Rectal smooth muscle tissue (tissue), 1 donor: ENCODE results near the gene FOXP2.
"Not testable (repeated sequence)": the region's sequence is repeated elsewhere in the genome, so short reads cannot be mapped to it uniquely, and the experiment has no call there.

Source experiments
- H3K27ac ChIP-seq: one replicate; pipeline ENCODE4 v1.7.0; 2013; ENCODE audit warnings: low read depth, low read length, inconsistent platforms
- H3K27me3 ChIP-seq: one replicate; pipeline ENCODE4 v1.7.0; 2013; ENCODE audit warnings: low read length; ENCODE audit not compliant: control insufficient read depth, insufficient read depth
- H3K36me3 ChIP-seq: one replicate; pipeline ENCODE4 v1.7.0; 2013; ENCODE audit warnings: low read length; ENCODE audit not compliant: control insufficient read depth, insufficient read depth
- H3K4me1 ChIP-seq: one replicate; pipeline ENCODE4 v1.7.0; 2013; ENCODE audit warnings: low read length; ENCODE audit not compliant: control insufficient read depth, insufficient read depth
- H3K4me3 ChIP-seq: one replicate; pipeline ENCODE4 v1.7.0; 2013; ENCODE audit warnings: low read length
- H3K9ac ChIP-seq: one replicate; pipeline ENCODE4 v1.7.0; 2013; ENCODE audit warnings: low read length

The FOXP2 gene

DNA sequence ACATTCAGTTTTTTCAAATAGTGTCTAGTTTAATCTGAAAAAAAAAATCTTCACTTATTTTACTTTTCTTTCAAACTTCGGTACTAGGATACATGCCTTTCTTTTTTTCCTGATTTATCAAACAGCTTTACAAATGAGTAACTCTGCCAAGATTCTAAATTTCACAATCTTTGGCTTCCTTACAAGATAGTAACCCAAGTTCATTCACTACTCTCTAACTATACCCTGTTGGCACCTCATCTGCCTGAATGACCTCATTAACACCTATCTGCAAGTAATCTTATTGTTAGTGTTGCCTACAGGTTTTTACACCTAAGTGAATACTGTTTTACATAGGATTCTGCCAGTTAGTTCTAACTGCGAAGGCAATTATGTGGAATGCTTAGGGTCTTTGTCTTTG, 159.8 kb downstream of the FOXP2 start:
- no peak overlapping the region for H3K9ac ChIP-seq
- no peaks in the 10 kb centered on the region for H3K36me3 ChIP-seq
- H3K4me1 ChIP-seq = no peaks in the 10 kb centered on the region
- H3K27me3 ChIP-seq = no peaks in the 10 kb centered on the region
- H3K4me3 ChIP-seq = no peak overlapping the region
- H3K27ac ChIP-seq = no peak overlapping the region

GRCh38 chr7:114575098-114575497, 160.5 kb downstream of the FOXP2 start:
- Histone ChIP-seq H3K4me3 (no peak overlapping the region), H3K27me3 (no peaks in the 10 kb centered on the region)

DNA sequence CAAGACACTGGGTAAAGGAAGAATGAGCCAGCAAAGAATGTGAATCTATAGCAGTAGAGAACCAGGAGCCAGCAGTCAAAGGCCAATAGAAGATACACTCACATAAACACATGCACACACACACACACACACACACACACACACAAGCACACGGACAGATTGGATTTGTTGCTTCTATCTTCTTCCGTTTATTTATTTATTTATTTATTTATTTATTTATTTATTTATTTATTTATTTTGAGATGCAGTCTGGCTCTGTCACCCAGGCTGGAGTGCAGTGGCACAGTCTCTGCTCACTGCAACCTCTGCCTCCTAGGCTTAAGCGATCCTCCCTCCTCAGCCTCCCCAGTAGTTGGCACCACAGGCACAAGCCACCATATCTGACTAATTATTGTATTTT, 166.3 kb downstream of the FOXP2 start:
- not testable (repeated sequence) for H3K4me1 ChIP-seq, H3K27ac ChIP-seq, H3K36me3 ChIP-seq, H3K4me3 ChIP-seq, H3K9ac ChIP-seq, H3K27me3 ChIP-seq

More at GRCh38 chr7:114575098-114575497, 160.5 kb downstream of the FOXP2 start:
- Histone ChIP-seq H3K4me1 (no peaks in the 10 kb centered on the region), H3K9ac (no peak overlapping the region), H3K27ac (no peak overlapping the region), H3K36me3 (no peaks in the 10 kb centered on the region)

DNA sequence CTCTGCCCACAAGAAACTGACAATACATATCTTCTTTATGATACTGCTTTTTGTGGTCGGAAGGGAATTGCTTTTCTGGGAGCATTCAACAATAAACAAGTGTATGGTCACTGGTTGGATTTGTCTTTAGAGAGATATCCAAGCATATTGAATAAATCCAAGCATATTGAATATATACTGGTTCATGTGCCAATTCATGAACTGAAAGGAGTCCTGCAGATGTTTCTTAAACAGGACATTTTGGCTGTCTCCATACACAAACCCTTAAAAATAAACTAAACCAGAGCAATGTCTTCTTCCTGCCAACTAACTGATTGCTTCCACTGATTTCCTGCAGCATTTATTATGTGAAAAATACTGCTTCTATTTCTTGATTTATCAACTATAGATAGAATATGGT, 173.9 kb downstream of the FOXP2 start:
- Histone ChIP-seq H3K36me3 (no peaks in the 10 kb centered on the region), H3K27me3 (no peaks in the 10 kb centered on the region), H3K4me3 (no peak overlapping the region), H3K4me1 (no peaks in the 10 kb centered on the region), H3K27ac (no peak overlapping the region), H3K9ac (no peak overlapping the region)

- Histone ChIP-seq H3K4me1 (no peaks in the 10 kb centered on the region), H3K4me3 (no peak overlapping the region), H3K9ac (no peak overlapping the region)
Observed at GRCh38 chr7:114589436-114589835, 174.8 kb downstream of the FOXP2 start.

GRCh38 chr7:114590298-114590697, 175.7 kb downstream of the FOXP2 start:
- Histone ChIP-seq H3K4me3 (no peak overlapping the region), H3K36me3 (no peaks in the 10 kb centered on the region), H3K4me1 (no peaks in the 10 kb centered on the region), H3K9ac (no peak overlapping the region), H3K27ac (no peak overlapping the region), H3K27me3 (no peaks in the 10 kb centered on the region)

More at GRCh38 chr7:114589436-114589835, 174.8 kb downstream of the FOXP2 start:
- no peak overlapping the region for H3K27ac ChIP-seq
- no peaks in the 10 kb centered on the region for H3K27me3 ChIP-seq
- no peaks in the 10 kb centered on the region for H3K36me3 ChIP-seq

DNA sequence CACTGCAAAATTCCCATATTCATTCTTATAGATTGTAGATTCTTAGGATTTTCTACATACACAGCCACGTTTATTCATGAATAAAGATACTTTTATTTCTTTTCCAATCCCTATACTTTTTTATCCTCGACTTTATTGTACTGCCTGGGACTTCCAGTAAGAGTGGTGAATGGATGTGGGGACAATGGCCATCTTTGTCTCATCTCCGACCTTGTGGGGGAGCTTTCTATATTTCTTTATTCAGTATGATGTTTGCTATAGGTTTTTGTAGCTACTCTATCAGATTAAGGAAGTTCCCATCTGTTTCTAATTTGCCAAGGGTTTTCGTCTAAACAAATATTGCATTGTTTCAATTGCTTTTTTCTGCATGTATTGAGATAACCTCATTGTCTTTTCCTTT, 184.3 kb downstream of the FOXP2 start:
- Histone ChIP-seq H3K9ac (no peak overlapping the region), H3K36me3 (no peaks in the 10 kb centered on the region), H3K4me3 (no peak overlapping the region), H3K4me1 (no peaks in the 10 kb centered on the region), H3K27ac (no peak overlapping the region), H3K27me3 (no peaks in the 10 kb centered on the region)

DNA sequence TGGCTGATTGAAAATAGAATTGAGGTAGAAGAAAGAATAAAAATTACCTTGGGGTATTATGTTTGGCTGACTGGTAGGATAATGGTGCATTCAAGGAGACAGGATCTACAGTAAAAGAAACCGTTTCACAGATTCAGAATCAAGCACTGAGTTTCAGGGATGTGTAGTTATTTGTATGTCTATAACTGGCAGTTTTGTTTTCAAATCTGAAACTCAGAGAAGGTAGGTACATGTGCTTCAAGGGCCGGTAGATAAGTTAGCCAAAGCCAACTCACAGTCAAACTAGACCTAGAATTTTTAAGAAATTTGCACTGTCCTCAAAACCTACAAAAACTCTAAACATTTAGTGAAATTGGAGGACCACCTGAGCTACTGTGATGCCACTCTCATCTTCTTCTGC, 191.5 kb downstream of the FOXP2 start:
- H3K4me1 ChIP-seq = no peaks in the 10 kb centered on the region
- H3K27ac ChIP-seq = no peak overlapping the region
- no peaks in the 10 kb centered on the region for H3K36me3 ChIP-seq
- no peak overlapping the region for H3K4me3 ChIP-seq
- no peaks in the 10 kb centered on the region for H3K27me3 ChIP-seq
- H3K9ac ChIP-seq = no peak overlapping the region

- H3K4me3 ChIP-seq, H3K27me3 ChIP-seq, H3K4me1 ChIP-seq, H3K27ac ChIP-seq, H3K9ac ChIP-seq, H3K36me3 ChIP-seq: not testable (repeated sequence)
Observed at GRCh38 chr7:114608822-114609221, 194.2 kb downstream of the FOXP2 start.

GRCh38 chr7:114620208-114620607, 205.6 kb downstream of the FOXP2 start:
- H3K4me1 ChIP-seq = no peaks in the 10 kb centered on the region
- H3K9ac ChIP-seq = no peak overlapping the region
- H3K36me3 ChIP-seq = no peaks in the 10 kb centered on the region
- H3K27me3 ChIP-seq = no peaks in the 10 kb centered on the region
- no peak overlapping the region for H3K27ac ChIP-seq
- H3K4me3 ChIP-seq = no peak overlapping the region

DNA sequence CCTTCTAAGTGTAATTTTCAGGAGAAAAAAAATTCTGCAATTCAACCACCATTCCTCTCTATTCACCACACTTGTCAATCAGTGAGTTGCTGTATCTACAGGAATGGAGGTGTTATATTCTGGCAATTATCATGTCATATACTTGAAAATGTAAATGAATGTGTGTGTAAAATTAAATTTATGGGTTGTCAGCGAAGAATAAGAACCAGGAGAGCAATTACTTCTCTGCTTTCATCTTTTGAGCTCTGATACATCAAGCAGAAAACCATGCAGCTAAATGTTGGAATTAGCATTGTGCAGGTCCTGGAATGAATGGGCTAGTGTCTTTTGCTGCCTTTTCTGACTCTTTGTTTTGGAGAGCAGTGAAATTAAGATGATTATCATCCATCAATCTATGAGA, 207.6 kb downstream of the FOXP2 start:
- no peaks in the 10 kb centered on the region for H3K4me1 ChIP-seq
- no peaks in the 10 kb centered on the region for H3K27me3 ChIP-seq
- H3K27ac ChIP-seq = no peak overlapping the region
- H3K4me3 ChIP-seq = no peak overlapping the region
- no peak overlapping the region for H3K9ac ChIP-seq
- no peaks in the 10 kb centered on the region for H3K36me3 ChIP-seq

DNA sequence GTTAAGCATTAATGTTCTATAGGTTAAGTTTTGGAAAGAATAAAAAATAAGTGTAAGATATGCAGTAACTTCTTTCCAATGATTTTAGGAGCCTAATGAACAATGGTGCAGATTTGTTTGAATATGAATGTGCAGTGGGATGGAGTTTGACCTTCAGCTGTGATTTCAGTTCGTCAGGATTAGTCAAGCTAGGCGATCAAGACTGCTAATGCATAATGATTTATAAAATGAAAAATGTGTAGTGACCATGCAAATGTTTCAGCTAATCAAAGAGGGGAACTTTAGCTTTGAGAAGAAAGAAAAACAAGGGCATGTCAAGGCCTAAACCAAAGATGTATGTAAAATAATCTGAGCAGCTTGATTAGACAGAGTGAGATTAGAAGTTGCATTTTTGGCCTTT, 208.5 kb downstream of the FOXP2 start:
- no peak overlapping the region for H3K27ac ChIP-seq
- no peak overlapping the region for H3K4me3 ChIP-seq
- no peaks in the 10 kb centered on the region for H3K4me1 ChIP-seq
- no peaks in the 10 kb centered on the region for H3K27me3 ChIP-seq
- no peaks in the 10 kb centered on the region for H3K36me3 ChIP-seq
- no peak overlapping the region for H3K9ac ChIP-seq

GRCh38 chr7:114627231-114627630, 212.6 kb downstream of the FOXP2 start:
- H3K36me3 ChIP-seq = no peaks in the 10 kb centered on the region
- H3K9ac ChIP-seq = no peak overlapping the region
- H3K4me3 ChIP-seq = no peak overlapping the region
- H3K27me3 ChIP-seq = no peaks in the 10 kb centered on the region
- H3K4me1 ChIP-seq = no peaks in the 10 kb centered on the region
- H3K27ac ChIP-seq = no peak overlapping the region
